HG03135 (cell line): ENCODE data around the gene PKD2L2.
"Not testable (repeated sequence)": the region's sequence is repeated elsewhere in the genome, so short reads cannot be mapped to it uniquely, and the experiment has no call there.

Experiments
- ATAC-seq: cut with Tn5 transposase; IDR thresholded peaks from one replicate; pipeline ENCODE4 v1.9.1; 2021; ENCODE audit warnings: mild to moderate bottlenecking, moderate library complexity; ENCODE audit not compliant: unreplicated experiment

Gene PKD2L2

GRCh38 chr5:137945825-137946224 is 56.6 kb downstream of the PKD2L2 start:
- no peak for ATAC-seq

- ATAC-seq = no peak
These were observed 65.0 kb downstream of the PKD2L2 start for GRCh38 chr5:137954131-137954879.

GRCh38 chr5:137957948-137958347 is 68.7 kb downstream of the PKD2L2 start:
- ATAC-seq = no peak

- no peak for ATAC-seq
These were observed 70.2 kb downstream of the PKD2L2 start for GRCh38 chr5:137959488-137959887.

- no peak for ATAC-seq
These were observed 70.9 kb downstream of the PKD2L2 start for GRCh38 chr5:137960141-137960540.

GRCh38 chr5:137960819-137961218 is 71.6 kb downstream of the PKD2L2 start:
- ATAC-seq = no peak

GRCh38 chr5:137970384-137970783 is 81.1 kb downstream of the PKD2L2 start:
- not testable (repeated sequence) for ATAC-seq

- no peak for ATAC-seq
These were observed 86.0 kb downstream of the PKD2L2 start for GRCh38 chr5:137975208-137975607.

GRCh38 chr5:137989419-137989818 is 100.2 kb downstream of the PKD2L2 start:
- no peak for ATAC-seq
